T-helper 9 cell (primary cell): ENCODE measurements around the gene RTN4RL1.
"Not testable (repeated sequence)": the region's sequence is repeated elsewhere in the genome, so short reads cannot be mapped to it uniquely, and the experiment has no call there.

Experiments used
- DNase-seq: peaks from one replicate; pipeline ENCODE4 v3.0.0-alpha.2; 2020

RTN4RL1 gene

DNA sequence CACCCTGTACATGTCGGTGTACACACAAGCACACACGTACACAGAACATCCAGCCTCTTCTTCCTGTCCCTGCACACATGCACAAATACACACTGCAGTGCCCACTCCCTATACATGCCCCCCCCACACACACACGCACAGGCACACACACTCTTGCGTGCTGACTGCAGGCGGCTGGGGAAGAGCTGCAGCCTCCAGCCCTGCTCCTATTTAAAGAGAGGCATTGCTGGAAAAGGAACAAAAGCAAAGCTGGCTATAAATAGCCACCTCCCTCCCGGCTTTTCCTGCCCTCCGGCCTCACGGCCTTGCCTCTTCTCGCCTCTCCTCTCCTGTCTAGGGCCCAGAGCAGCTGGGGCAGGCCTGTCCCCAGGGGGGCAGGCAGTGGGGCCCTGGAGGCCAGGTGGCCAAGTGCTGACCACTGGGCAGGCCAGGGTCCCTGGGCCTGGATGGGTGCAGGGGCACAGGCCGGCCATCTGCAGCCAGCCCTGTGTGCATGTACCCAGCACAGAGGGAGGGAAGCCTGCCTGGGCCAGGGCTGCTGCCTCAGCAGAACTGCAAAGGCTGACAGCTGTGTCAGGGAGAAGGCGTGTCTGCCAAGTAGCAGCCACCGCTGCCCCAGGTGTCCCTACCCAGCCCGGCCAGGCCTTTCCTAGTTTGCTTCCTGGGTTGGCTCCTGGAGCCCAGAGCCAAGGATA, 25.4 kb downstream of the RTN4RL1 start:
- DNase-seq = no peak

- DNase-seq = no peak
These were observed 27.0 kb downstream of the RTN4RL1 start for GRCh38 chr17:1997927-1998742.

GRCh38 chr17:1997289-1997926, 27.7 kb downstream of the RTN4RL1 start:
- DNase-seq = no peak

GRCh38 chr17:1996800-1997288, 28.3 kb downstream of the RTN4RL1 start:
- no peak for DNase-seq

DNA sequence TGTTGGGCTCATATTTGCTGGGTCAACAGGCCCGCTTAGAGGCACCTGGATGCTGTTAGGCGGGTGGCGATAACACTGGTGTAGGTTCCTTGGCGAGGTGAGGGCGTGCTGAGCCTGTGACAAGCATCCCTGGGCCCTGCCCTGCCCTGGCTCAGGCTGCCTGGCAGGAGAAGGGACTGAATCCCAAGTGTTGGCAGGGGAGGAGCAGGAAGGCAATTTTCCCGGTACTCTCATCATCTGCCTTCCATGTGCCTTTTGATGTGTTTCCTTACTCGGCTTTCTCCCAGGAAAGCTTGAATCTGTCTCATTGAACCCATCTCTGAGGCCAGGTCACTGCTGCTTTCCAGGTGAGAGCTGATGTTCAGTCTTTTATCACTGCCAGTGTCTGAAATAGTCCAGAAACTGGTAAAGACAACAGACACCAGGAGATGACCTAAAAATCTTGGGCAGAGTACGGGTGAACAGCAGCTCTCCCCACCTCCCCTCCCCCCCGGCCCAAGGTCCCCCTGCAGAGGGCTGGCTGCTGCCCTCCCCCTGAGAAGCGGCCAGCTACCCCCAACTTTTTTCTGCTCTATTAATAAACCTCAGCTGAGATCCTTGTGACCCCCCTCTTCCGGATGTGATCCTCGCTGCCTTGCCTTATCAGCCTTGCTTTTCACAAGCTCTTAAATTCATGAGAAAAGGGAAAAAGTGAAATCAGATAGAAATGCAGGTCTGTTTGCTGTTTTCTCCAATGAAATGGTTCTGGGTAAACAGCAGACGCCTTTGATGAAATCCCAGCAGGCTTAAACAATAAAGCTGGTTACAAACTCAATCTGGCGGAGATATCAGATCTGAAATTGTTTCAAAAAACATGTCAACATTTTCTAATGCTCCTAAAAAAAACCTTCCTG, 29.0 kb downstream of the RTN4RL1 start:
- DNase-seq = no peak

GRCh38 chr17:1995321-1995892, 29.7 kb downstream of the RTN4RL1 start:
- DNase-seq = no peak

GRCh38 chr17:1994707-1995106, 30.4 kb downstream of the RTN4RL1 start:
- DNase-seq = no peak

DNA sequence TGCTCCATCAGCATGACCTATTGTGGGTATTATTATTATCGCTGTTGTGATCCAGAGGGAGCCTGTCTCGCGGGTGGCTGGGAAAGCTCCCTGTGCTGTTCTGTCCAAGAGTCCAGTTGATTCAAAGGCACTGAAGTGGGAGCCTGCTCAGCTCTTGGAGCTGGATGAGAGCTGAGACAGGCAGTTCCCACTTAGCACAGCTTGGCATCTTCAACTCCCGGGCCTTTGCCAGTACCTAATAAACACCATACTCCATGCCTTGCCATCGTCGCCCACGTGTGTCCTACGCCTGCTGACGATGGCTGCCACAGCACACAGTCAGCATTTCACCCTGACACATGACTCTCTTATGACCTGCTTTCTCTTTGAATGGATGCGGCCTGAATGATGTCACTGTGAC, 32.6 kb downstream of the RTN4RL1 start:
- DNase-seq = no peak

- DNase-seq = no peak
These were observed 36.0 kb downstream of the RTN4RL1 start for GRCh38 chr17:1989135-1989534.

- no peak for DNase-seq
These were observed 38.2 kb downstream of the RTN4RL1 start for GRCh38 chr17:1986783-1987451.

- no peak for DNase-seq
These were observed 39.4 kb downstream of the RTN4RL1 start for GRCh38 chr17:1985686-1986085.

DNA sequence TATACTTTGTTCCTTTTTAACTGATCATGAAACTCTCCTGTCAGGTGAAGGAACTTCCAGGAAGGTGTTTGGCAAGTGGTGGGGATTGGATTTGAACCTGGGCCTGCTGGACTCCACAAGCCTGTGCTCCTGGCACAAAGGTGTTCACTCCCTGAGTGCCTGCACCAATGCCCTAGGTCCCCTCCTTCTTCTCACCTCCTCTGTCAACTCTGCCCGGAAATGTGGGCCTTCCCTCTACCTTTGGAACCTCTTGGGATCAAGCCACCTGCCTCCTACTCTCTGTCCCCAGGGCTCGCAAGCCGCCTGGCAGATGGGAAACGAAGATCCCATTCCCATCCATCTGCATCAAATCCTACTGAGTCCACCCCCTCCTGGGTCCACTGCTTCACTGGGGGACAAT, 40.0 kb downstream of the RTN4RL1 start:
- DNase-seq = no peak

- not testable (repeated sequence) for DNase-seq
These were observed 42.3 kb downstream of the RTN4RL1 start for GRCh38 chr17:1982793-1983366.

GRCh38 chr17:1980665-1981250, 44.4 kb downstream of the RTN4RL1 start:
- DNase-seq = no peak

- DNase-seq = no peak
These were observed 45.8 kb downstream of the RTN4RL1 start for GRCh38 chr17:1979182-1979985.

DNA sequence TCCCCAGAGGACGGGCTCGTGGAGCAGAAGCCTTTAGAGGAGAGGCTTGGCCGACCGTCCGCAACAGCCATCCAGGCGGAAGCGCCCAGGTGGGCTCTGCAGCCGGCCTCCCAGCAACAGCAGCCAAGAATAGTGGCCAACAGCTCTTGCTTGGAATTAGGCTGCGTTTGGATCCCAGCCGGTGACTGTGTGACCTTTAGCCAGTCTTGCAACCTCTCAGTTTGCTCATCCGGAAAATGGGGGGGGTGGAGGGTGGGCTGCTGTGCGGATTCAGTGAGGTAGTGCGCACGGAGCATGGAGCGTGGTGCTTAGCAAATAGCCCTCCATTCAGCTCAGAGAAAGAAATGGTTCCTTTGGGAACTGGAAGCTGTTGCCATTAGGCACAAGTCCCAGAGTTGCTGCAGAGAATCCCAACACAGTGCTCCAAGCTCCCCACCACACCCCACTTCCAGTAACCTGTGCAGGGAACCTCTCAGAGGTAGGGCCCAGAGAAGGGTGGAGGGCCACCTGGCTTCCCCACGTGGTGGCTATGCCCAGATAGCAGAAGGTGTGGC, 46.7 kb downstream of the RTN4RL1 start:
- DNase-seq = no peak

GRCh38 chr17:1977583-1978395, 47.3 kb downstream of the RTN4RL1 start:
- DNase-seq = no peak

DNA sequence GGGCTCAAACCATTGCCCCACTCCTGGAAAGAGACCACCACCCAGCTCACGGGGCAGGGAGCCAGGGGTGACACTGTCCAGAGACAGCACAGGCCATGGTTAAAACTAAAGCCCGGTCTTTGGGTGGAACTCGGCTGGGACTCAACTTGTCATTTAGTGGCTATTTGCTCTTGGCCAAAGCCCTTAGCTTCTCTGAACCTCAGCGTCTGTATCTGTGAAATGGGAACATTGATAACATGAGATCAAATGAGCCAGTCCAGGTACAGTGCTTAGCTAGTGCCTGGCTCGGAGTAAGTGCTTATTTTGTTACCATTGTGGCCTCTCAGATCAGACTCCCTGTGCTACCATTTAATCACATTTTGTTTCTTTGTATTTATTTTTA, 48.5 kb downstream of the RTN4RL1 start:
- no peak for DNase-seq
